OCI-LY3 (cell line): ENCODE measurements around the gene ZNF283.

ENCODE experiments used
- EZH2phosphoT487 ChIP-seq: fragments of 200-600 bp; shearing (Covaris generic); IDR thresholded peaks from 2 replicates; pipeline ENCODE4 v1.6.1; 2018; ENCODE audit warnings: antibody characterized with exemption, mixed run types, low read depth
- TF ChIP-seq, protein P1 (sequence below): fragments of 200-600, 300-600 bp; sonication (generic); IDR thresholded peaks from 2 replicates; pipeline ENCODE4 v1.5.1; 2014; ENCODE audit warnings: antibody characterized with exemption, low read length, low read depth

DNA sequence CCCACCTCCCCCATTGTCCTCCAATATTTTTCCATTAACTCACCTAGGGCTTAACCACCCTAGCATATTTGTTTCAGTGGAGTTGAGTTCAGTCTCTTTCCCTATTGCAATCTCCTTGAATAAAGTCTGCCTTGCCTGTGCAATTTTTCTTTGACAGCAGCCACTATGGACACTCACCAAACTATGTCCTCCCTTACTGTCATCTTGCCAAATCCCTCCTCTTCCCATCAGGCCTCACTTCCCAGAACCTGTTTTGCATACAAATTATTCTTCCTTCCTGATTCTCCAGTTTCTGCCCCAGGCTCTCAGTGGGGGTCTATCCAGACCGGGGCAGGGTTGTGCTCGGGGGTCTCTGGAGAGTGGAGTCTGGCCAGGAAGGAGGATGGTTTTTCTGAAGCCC is 22.7 kb upstream of the ZNF283 start:
- TF ChIP-seq, protein P1, sequence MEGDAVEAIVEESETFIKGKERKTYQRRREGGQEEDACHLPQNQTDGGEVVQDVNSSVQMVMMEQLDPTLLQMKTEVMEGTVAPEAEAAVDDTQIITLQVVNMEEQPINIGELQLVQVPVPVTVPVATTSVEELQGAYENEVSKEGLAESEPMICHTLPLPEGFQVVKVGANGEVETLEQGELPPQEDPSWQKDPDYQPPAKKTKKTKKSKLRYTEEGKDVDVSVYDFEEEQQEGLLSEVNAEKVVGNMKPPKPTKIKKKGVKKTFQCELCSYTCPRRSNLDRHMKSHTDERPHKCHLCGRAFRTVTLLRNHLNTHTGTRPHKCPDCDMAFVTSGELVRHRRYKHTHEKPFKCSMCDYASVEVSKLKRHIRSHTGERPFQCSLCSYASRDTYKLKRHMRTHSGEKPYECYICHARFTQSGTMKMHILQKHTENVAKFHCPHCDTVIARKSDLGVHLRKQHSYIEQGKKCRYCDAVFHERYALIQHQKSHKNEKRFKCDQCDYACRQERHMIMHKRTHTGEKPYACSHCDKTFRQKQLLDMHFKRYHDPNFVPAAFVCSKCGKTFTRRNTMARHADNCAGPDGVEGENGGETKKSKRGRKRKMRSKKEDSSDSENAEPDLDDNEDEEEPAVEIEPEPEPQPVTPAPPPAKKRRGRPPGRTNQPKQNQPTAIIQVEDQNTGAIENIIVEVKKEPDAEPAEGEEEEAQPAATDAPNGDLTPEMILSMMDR, result no peak
- TF ChIP-seq EZH2phosphoT487, result no peak
